Stomach (tissue), 9 donors: ENCODE results near the gene C11orf91. TPM values are rescaled to one million over a fixed set of nuclear protein-coding genes. Genes with fewer than 3 reads are reported as not detected.

Experiments
- DNase-seq, 2 donors: peaks; one replicate each; pipeline versions ENCODE4 v3.0.0 to v3.0.0-alpha.2; 2013 to 2019
- H3K27ac ChIP-seq, 5 donors: fragments of 200-600 bp in 4 of 5; sonication (generic) in 4 of 5; one replicate each; pipeline ENCODE4 v1.5.1; 2013 to 2019; ENCODE audit warnings: mild to moderate bottlenecking in 1 of 5, moderate library complexity in 1 of 5
- H3K27me3 ChIP-seq, 3 donors: fragments of 200-600 bp; sonication (generic); one replicate each; pipeline ENCODE4 v1.5.1; 2017 to 2019; ENCODE audit warnings: mixed run types in 1 of 3
- H3K36me3 ChIP-seq, 4 donors: fragments of 200-600 bp; sonication (generic); 1 replicate in 3 of 4; 2 replicates in 1 of 4; pipeline ENCODE4 v1.5.1; 2016 to 2019
- H3K4me1 ChIP-seq, 4 donors: fragments of 200-600 bp; sonication (generic); one replicate each; pipeline ENCODE4 v1.5.1; 2016 to 2019
- H3K4me3 ChIP-seq, 4 donors: fragments of 200-600 bp; sonication (generic) in 3 of 4; one replicate each; pipeline ENCODE4 v1.5.1; 2016 to 2019; ENCODE audit warnings: mild to moderate bottlenecking in 1 of 4
- H3K9me3 ChIP-seq, 4 donors: fragments of 200-600 bp; sonication (generic); one replicate each; pipeline ENCODE4 v1.5.1; 2016 to 2019
- CTCF ChIP-seq, 7 experiments: fragments of 450-650 bp in 4 of 7; fragments of 200-600 bp in 3 of 7; sonication (generic) in 3 of 7; IDR thresholded peaks; one replicate each; pipeline ENCODE4 v1.5.1; 2016 to 2019; ENCODE audit warnings: antibody characterized with exemption in 7 of 7, control low read depth in 2 of 7, mild to moderate bottlenecking in 1 of 7
- EP300 ChIP-seq: sonication (generic); formaldehyde crosslinking; IDR thresholded peaks from one replicate; pipeline ENCODE4 v1.6.1; 2017; ENCODE audit warnings: antibody characterized with exemption
- POLR2A ChIP-seq, 4 donors: fragments of 450-650 bp; IDR thresholded peaks; one replicate each; pipeline ENCODE4 v1.6.1; 2016; ENCODE audit warnings: antibody characterized with exemption in 4 of 4, control low read depth in 2 of 4, mild to moderate bottlenecking in 1 of 4, moderate library complexity in 1 of 4
- POLR2AphosphoS5 ChIP-seq, 3 donors: sonication (generic); formaldehyde crosslinking; IDR thresholded peaks; one replicate each; pipeline ENCODE4 v1.6.1; 2016; ENCODE audit warnings: antibody characterized with exemption in 3 of 3
- WGBS, 5 donors: extraction: QIAGEN DNeasy Blood & Tissue Kit in 3 of 5; methylation state at CpG; one replicate each; pipeline versions ENCODE4 v1.1.5 to v1.1.7; 2013 to 2018; 5-methylcytosine and 5-hydroxymethylcytosine counted together
- intact Hi-C: fragments of 100-400 bp; cut with DNase I; formaldehyde crosslinking; loops from one replicate; pipeline ENCODE4 v1.15.1; 2023; ENCODE audit warnings: low total_unique reads
- polyA plus RNA-seq, 3 donors: library from polyadenylated mRNA; stranded (reverse); fragments of 200-250 nt; gene quantifications; one replicate each; pipeline ENCODE4 v1.2.3, GENCODE V29; 2013
- total RNA-seq, 5 donors: library from RNA; depleted of rRNA; stranded (reverse); fragments of >200 nt; gene quantifications; one replicate each; pipeline versions ENCODE4 v1.1.0 to v1.2.3, GENCODE V29; 2014 to 2016
- donor health status: healthy with polysubstance abuse.
- donor health status: Bipolar disorder and iron deficiency.
- donor health status: healthy.

The C11orf91 gene
- total and polyA plus RNA-seq, 8 donors = not detected

- TF ChIP-seq EP300 = no peak
- peak in 1 of 3 donors; percentile 58 for TF ChIP-seq POLR2AphosphoS5 (IDR thresholded peaks at IDR 0.05)
- TF ChIP-seq POLR2A (IDR thresholded peaks at IDR 0.05) = no peak
- peak; percentile 47 to 57 for DNase-seq
- H3K4me3 ChIP-seq = no peak overlapping the region
- no peaks in the 10 kb centered on the region for H3K9me3 ChIP-seq
- WGBS, 5 donors = 19 to 42% (median 40%) methylated on average over 5 of the region's 5 CpGs
- H3K4me1 ChIP-seq = peaks cover 55 to 97% (median 70%) of the 10 kb centered on the region in 4 donors
- H3K27ac ChIP-seq = peak overlapping the region; percentile 55 to 88 (median 70)
- intact Hi-C loops = no loop called here
- H3K36me3 ChIP-seq = no peaks in the 10 kb centered on the region
- no peaks in the 10 kb centered on the region for H3K27me3 ChIP-seq
Measured at GRCh38 chr11:33696411-33696810, 4.2 kb downstream of the C11orf91 start.

- TF ChIP-seq EP300 = no peak
- TF ChIP-seq POLR2AphosphoS5 (IDR thresholded peaks at IDR 0.05) = peak in 2 of 3 donors; percentile 31 to 57
- no peak for TF ChIP-seq CTCF (IDR thresholded peaks at IDR 0.05)
- TF ChIP-seq POLR2A (IDR thresholded peaks at IDR 0.05) = no peak
- Histone ChIP-seq H3K4me1 (peaks cover 62 to 95% (median 76%) of the 10 kb centered on the region in 4 donors), H3K27ac (peak overlapping the region; percentile 52 to 88 (median 70)), H3K36me3 (no peaks in the 10 kb centered on the region), H3K9me3 (no peaks in the 10 kb centered on the region), H3K4me3 (no peak overlapping the region), H3K27me3 (no peaks in the 10 kb centered on the region)
- WGBS, 5 donors = 34 to 74% (median 50%) methylated on average over 4 of the region's 4 CpGs
- intact Hi-C loops = no loop called here
- peak; percentile 68 to 82 for DNase-seq
Measured at GRCh38 chr11:33695051-33695566, 5.5 kb downstream of the C11orf91 start.

GRCh38 chr11:33694346-33695050 lies 6.1 kb downstream of the C11orf91 start:
- TF ChIP-seq POLR2A (IDR thresholded peaks at IDR 0.05) = no peak
- no peak for TF ChIP-seq POLR2AphosphoS5 (IDR thresholded peaks at IDR 0.05)
- TF ChIP-seq CTCF (IDR thresholded peaks at IDR 0.05) = no peak
- TF ChIP-seq EP300 = no peak
- DNase-seq = no peak
- 69 to 76% (median 72%) methylated on average over 4 of the region's 4 CpGs for WGBS, 5 donors
- H3K9me3 ChIP-seq = no peaks in the 10 kb centered on the region
- no peak overlapping the region for H3K4me3 ChIP-seq
- H3K36me3 ChIP-seq = no peaks in the 10 kb centered on the region
- H3K27me3 ChIP-seq = no peaks in the 10 kb centered on the region
- intact Hi-C loops = no loop called here
- H3K4me1 ChIP-seq = peaks cover 62 to 95% (median 72%) of the 10 kb centered on the region in 4 donors
- peak overlapping the region; percentile 52 to 88 (median 70) for H3K27ac ChIP-seq

- Histone ChIP-seq H3K36me3 (no peaks in the 10 kb centered on the region), H3K4me3 (no peak overlapping the region), H3K27ac (peak overlapping the region; percentile 39 to 94 (median 86)), H3K9me3 (peaks cover 0 to 2% (median 1%) of the 10 kb centered on the region in 4 donors), H3K27me3 (no peaks in the 10 kb centered on the region), H3K4me1 (peaks cover 51 to 86% (median 67%) of the 10 kb centered on the region in 4 donors)
- no peak for DNase-seq
- WGBS, 5 donors = 43 to 56% (median 55%) methylated on average over 5 of the region's 5 CpGs
- TF ChIP-seq CTCF (IDR thresholded peaks at IDR 0.05) (no peak), EP300 (no peak), POLR2A (IDR thresholded peaks at IDR 0.05) (no peak), POLR2AphosphoS5 (IDR thresholded peaks at IDR 0.05) (no peak)
- intact Hi-C loops = no loop called here
Measured at GRCh38 chr11:33692541-33692940, 8.1 kb downstream of the C11orf91 start.
